HG02763 (cell line): Measurements from ENCODE around the gene GMPR.
A peak's percentile ranks its signal among the peaks of the same experiment; 100 is the strongest.

ENCODE experiments used
- ATAC-seq: cut with Tn5 transposase; IDR thresholded peaks from one replicate; pipeline ENCODE4 v1.9.1; 2021; ENCODE audit warnings: mild to moderate bottlenecking, moderate library complexity; ENCODE audit not compliant: unreplicated experiment

GMPR gene

DNA sequence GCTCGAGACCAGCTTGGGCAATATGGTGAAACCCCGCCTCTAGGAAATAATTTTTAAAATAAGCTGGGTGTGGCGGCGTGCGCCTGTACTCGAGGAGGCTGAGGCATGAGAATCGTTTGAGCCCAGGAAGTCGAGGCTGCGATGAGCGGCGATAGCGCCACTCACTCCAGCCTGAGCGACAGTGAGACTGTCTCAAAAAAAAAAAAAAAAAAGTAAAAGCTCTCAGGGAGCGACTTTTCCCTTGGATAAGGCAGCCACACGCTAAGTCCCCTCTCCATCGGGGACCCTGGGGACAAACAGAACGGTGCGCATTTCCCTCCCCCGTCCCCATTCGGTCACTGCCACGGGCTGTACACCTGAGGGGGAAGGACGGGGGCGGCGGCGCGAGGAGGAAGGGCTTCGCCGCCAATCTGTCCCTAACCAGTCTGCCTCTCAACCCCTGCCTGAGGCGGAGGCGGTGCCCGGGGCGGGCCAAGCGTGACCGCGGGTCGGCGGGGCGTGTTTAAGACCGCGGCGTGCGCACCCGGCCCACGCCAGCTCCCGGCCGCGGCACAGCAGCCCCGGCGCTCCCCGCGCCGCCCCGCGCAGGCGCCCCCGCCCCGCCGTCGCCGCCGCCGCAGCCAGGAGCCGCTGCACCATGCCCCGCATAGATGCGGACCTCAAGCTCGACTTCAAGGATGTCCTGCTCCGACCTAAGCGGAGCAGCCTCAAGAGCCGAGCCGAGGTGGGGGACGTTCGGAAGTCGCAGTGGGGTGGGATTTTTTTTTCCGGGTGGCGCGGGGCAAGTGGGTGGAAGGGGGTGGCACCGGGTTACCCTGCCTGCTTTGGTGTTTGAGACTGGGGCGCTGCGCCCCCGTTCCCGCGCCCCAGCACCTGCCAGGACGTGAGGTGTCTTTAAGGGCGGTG is at the start of gene GMPR:
GMPR (plus strand) TSS at position 531 of the 906 bp plus-strand sequence; CDS start at position 638, 107 bp downstream.
- peak; percentile 74 for ATAC-seq

DNA sequence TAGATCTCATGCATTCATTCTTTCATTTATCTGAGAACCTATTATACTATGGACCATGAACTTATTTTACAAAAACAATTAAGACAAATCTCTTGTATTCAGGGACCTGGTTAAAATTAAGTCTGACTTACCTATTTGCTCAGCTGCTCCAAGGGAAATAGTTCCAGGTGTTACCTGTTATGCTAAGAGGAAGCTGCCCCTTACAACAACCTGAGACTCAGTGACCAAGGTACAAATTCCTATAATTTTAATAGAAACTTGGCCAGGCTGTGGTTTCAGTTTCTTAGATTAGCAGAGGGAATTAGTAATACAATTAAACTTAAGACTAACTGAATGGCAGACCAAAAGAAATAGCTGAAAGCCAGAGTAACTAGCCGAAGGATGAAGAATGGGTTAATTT is 48.2 kb upstream of the GMPR start:
- ATAC-seq: no peak

DNA sequence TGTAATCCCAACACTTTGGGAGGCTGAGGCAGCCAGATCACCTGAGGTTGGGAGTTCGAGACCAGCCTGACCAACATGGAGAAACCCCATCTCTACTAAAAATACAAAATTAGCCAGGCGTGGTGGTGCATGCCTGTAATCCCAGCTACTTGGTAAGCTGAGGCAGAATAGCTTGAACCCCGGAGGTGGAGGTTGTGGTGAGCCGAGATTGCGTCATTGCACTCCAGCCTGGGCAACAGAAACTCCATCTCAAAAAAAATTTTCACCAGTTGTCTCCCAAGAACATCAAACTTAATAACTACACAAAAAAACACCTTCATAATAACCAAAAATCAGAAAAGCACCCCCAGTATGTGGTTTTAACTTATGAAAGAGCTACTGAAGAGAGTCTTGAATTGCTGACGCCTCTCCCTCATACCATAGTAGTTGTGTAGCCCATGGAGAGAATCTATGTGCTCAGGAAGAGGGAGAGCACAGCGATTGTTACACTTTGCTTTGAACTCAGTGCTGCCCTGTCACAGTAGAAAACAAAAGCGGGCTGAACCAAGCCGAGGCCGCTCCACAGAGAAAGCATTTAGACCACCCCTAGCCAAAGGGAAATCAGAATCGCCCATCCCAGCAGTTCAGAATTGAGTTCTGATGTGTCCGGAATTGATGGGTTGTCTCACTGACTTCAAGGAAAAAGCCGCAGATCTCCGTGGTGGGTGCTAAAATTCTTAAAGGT is 42.0 kb upstream of the GMPR start:
- ATAC-seq: no peak

DNA sequence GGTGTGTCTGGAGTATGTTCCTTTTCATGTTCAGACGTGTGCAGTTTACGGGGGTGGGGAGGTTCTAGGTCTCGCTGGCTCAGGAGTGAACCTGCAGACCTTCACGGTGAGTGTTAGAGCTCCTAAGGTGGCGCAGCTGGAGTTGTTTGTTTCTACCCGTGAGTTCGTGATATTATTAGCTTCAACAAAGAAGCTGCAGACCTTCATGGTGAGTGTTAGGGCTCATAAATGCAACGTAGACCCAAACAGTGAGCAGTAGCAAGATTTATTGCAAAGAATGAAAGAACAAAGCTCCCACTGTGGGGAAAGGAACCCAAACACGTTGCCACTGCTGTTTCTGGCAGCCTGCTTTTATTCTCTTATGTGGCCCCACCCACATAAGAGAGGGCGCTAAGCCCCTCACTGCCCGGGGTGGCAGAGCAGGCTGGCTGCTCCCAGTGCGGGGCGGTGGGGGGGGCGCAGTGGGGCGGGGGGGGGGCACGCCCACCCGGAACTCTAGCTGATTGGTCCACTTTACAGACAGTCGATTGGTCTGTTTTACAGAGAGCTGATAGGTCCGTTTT is 41.3 kb upstream of the GMPR start:
- ATAC-seq: no peak

DNA sequence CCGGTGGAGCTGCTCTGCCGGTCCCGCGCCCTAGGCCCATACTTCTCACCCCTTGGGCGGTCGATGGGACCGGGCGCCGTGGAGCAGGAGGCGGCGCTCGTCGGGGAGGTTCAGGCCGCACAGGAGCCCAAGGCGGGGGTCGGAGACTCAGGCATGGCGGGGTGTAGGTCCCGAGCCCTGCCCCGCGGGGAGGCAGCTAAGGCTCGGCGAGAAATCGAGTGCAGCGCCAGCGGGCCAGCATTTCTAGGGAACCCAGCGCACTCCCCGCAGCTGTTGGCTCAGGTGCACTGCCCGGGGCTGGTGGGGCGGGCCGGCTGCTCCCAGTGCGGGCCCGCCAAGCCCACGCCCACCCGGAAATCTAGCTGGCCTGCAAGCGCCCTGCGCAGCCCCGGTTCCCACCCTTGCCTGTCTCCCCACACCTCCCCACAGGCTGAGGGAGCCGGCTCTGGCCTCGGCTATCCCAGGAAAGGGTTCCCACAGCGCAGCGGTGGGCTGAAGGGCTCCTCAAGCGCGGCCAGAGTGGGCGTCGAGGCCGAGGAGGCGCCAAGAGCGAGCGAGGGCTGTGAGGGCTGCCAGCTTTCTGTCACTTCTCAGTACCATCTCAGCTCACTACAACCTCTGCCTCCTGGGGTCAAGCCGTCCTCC is 40.2 kb upstream of the GMPR start:
- no peak for ATAC-seq

DNA sequence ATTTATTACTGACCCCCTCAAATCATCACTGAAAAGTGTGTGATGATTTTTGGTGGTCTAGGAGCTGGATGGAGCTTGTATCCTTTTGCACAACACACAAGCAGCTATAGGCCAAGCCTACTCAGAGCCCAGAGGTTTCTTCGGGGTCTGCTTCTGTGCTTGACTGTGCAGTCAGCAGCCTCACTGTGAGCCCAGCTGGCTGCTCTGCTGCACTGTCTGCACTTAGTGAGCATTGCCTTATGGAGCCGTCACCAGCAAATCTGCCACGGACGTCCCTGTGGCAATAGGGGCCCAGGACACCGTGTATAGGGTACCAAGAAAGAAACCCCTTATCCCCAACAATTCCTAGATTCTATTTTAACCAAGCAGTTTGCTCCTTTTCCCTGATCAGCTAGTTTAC is 38.6 kb upstream of the GMPR start:
- ATAC-seq: no peak

DNA sequence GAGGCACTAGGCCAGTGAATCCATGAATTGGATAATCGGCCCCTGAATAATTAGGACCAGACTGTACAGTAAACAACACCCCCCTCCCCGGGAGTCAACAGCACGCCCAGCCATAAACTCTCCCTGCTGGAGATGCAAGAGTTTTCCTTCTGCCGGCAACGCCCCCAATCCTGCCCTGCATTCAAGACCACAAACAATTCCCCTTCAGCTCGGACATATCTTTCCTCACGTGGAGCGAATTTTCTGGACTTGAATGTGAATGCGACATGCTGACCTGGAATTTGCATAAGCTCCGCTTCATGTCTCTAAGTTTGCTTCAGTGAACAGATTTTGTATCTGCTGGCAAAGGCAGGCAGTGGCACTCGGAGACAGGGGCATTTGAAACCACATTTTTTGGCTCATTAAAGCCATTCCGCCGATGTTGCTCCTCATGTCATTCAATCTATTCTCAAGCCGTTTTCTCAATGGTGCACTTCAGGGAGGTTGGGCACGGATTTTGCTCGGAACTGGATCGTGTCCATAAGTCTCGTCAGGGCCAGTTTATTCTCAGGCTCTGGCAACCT is 38.0 kb upstream of the GMPR start:
- no peak for ATAC-seq

DNA sequence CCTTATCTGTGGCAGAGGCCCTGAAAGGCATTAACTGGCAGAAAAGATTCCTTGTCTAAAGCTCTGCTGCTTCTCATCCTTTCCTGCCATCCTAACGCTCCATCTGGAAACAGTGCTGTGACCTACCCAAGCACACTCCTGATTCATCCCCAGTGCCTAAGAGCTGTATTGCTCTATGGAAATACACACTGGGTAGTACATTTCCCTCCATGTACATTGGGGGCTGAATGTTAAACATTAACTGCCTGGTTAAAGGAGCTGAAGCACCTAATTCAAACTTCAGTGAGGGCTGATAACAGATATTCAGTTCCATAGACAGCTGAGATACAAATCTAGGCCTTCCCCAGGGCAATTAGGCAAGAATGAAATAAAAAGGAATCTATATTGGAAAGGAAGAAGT is 36.7 kb upstream of the GMPR start:
- ATAC-seq: no peak

DNA sequence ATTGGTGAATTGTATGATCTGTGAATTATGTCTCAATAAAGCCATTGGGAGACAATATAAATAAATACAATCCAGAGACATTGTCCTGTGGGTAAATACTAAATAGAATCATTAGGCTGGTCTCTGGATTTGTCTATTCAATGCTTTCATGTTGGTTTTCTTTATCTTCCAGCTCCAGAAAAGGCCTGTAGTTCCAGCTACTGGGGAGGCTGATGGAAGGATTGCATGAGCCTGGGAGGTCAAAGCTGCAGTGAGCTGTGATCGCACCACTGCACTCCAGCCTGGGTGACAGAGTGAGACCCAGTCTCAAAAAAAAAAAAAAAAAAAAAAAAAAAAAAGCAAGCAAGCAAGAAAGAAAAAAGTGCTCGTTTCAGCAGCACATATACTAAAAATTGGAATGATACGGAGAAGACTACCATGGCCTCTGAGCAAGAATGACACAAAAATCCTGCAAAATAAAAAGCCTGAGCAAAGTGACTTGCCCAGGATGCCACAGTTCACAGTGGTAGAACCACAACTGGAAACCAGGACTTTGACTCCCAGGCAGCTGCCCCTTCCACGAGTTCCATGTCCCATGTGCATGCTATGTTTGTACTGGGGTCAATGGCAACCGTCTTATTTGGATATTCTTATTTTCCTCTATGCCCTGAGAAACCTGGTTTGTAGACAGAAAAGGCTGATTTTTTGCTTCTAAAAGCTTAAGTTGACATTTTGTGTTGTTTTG is 33.6 kb upstream of the GMPR start:
- peak; percentile 12 for ATAC-seq

DNA sequence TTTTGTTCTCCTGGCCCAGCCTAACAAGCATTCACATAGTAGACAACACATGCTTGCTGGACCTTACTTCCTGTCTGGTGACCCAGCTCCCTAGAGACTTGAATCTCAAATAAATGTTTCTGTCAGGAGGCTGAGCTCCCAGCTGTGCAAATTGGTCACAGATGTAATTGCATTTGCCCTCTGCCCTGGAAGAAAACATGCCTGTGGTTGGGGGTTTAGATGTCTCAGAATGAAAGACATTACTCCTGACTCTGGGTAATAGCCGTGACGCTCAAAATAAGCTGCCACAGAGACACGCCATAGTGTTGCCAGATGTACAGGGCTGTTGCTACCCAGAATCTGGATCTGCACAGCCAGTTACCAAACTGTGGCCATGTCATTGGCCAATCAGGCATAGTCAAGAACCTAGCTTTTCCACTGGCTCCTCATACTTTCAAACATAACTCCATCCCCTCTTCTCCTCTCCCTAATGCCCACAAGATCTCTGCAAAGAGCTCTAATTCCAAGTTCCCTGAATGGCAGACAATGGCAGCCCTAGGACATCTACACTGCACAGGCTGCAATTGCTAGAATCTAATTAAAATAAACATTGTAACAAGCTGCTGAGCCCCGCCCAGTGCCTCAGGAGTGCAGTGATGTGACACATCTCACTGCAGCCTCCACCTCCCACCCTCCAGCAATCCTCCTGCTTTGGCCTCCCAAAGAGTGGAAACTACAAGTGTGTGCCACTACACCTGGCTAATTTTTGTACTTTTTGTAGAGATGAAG is 32.8 kb upstream of the GMPR start:
- peak; percentile 90 for ATAC-seq

DNA sequence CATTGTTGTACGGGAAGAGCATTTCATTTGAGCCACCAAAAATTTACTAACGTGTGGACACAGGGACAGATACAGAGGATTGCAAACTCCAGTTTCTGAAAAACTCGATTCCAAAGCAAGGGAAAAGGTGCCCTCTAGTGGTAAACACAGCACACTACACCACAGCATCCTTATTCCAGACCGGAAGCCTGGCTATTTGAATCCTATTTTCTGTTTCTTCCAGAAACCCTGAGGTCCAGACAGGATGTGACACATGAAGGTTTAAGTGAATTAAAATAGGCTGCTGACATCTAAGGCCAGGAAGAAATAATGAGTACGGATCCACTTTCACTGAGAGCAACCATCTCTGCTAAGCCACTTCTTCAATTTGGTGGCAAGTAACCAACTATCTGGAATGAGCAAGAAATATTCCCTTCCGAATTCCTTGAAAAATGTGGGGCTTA is 31.8 kb upstream of the GMPR start:
- no peak for ATAC-seq

DNA sequence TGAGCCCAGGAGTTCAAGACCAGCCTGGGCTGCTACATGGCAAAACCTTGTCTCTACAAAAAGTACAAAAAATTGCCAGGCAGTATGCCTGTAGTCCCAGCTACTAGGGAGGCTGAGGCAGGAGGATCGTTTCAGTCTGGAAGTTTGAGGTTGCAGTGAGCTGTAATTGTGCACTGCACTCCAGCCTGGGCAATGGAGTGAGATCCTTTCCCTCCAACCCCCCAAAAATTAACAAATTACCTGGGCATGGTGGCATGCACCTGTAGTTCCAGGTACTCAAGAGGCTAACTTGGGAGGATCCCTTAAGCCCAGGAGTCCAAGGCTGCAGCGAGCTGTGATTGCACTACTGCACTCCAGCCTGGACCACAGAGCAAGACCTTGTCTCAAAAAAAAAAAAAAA is 29.4 kb upstream of the GMPR start:
- ATAC-seq: no peak

DNA sequence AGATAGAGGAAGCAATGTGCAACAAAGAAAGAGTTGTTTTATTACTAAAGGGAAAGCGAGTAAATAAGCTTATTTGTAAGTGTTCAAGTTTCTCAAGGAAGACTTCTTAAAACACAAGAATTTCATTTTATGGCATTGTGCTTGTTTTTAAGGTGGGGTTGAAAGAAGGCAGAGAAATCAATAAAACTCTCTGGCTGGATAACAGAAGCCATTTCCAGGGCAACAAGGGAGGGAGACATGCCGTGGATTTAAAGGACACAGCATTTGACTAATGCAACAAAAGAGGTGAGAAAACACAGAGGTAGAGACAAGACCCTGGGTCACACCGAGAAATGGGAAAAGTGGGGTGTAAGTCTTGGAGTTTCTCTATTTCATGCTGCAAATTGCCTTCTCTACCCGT is 28.8 kb upstream of the GMPR start:
- no peak for ATAC-seq

DNA sequence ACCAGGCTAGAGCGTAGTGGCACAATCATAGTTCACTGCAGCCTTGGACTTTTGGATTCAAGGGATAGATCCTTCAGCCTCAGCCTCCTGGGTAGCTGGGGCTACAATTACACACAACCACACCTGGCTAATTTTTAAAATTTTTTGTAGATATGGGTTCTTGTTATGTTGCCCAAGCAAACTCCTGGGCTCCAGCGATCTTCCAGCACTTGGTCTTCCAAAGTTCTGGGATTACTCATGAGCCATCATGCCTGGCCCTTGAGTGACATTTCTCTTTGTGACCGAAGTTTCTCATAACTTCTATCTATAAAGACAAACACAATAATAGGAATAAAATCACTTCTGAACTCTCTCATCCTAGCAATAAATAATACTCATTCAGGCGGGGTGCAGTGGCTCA is 26.1 kb upstream of the GMPR start:
- no peak for ATAC-seq

DNA sequence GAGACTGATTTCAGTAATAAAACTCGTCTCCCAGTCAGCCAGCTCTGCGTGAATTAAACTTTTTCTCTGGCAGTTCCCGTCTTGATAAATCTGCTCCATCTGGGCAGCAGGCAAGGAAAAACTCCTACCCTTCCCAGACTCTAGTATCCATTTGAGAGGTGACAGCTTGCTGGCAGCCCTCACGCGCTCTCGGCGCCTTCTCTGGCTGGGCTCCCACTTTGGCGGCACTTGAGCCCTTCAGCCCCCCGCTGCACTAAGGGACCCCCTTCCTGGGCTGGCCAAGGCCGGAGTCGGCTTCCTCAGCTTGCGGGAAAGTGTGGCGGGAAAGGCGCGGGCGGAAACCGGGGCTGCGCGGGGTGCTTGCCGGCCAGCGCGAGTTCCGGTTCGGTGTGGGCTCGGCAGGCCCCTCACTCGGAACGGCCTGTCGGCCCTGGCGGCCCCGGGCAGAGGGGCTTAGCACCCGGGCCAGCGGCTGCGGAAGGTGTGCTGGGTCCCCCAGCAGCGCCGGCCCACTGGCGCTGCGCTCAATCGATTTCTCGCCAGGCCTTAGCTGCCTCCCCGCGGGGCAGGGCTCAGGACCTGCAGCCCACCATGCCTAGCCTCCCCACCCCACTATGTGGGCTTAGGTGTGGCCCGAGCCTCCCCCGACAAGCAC is 21.8 kb upstream of the GMPR start:
- no peak for ATAC-seq

DNA sequence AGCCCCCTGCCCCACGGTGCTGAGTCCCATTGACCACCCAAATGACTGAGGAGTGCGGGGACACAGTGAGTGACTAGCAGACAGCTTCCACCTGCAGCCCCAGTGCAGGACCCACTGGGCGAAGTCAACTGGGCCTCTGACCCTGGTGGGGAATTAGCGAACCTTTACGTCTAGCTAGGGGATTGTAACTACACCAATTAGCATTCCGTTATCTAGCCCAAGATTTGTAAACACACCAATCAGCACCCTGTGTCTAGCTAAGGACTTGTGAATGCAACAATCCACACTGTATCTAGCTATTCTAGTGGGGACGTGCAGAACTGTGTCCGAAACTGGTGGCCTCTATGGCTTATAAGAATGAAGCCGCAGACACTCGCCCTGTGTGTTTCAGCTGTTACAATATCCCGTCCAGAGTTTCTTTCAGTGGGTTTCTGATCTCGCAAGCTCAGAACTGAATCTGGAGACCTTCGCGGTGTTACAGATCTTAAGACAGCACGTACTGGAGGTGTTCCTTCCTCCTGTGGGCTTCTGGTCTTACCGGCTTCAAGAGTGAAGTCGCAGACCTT is 21.1 kb upstream of the GMPR start:
- ATAC-seq: no peak

DNA sequence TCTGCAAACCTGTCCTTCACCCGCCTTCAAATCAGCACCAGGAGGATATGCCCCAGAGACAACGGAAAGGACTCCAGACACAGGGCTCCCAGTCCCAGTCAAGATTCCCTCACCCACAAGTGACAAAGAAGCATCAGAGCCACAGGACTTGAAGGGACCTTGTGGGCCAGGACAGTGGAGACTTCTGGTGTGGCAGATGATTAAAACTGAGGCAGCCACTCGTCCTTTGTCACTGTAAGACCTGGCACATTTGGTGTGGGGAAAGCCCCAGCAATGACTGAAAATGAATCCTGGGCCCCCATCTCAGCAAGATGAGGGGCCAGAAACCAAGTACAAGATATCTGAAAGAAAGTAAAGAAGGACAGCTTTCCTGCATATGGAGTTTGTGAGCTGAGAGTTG is 15.6 kb upstream of the GMPR start:
- no peak for ATAC-seq

DNA sequence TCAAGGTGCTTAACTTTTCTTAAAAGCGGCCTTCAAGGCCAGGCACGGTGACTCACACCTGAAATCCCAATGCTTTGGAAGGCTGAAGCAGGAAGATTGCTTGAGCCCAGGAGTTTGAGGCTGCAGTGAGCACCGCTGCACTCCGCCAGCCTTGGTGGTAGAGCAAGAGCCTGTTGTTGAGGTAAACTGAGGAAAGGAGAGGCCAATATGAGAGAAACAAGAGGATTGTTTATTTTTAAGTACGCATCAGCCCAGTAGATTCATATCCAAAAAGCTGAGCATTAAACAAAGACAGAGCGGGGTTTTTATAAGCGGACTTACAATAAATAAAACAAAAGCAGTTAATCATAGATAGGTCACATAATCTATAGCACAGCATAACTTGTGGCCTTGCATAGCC is 15.0 kb upstream of the GMPR start:
- ATAC-seq: no peak

DNA sequence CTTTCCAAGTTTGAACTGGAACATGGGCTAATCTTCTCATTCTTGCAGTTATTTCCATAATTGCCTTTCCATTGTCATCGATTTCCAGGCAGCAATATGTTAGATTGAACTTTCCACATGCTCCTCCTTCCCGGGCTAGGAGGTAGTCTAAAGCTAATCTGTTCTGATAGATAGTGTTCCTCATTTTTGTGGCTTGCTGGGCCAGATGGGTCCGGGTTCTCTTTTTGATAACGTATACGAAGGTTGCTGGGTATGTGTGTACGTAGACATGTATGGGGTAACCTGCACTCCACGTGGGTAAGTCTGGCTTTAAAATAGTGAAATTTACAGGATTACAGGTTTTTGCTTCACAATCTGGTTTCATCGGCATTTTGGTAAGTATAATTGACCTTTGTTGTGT is 14.0 kb upstream of the GMPR start:
- ATAC-seq: no peak
